ENCODE data around the gene RREB1.
"Not testable (repeated sequence)": the region's sequence is repeated elsewhere in the genome, so short reads cannot be mapped to it uniquely, and the experiment has no call there.

RREB1 gene

DNA sequence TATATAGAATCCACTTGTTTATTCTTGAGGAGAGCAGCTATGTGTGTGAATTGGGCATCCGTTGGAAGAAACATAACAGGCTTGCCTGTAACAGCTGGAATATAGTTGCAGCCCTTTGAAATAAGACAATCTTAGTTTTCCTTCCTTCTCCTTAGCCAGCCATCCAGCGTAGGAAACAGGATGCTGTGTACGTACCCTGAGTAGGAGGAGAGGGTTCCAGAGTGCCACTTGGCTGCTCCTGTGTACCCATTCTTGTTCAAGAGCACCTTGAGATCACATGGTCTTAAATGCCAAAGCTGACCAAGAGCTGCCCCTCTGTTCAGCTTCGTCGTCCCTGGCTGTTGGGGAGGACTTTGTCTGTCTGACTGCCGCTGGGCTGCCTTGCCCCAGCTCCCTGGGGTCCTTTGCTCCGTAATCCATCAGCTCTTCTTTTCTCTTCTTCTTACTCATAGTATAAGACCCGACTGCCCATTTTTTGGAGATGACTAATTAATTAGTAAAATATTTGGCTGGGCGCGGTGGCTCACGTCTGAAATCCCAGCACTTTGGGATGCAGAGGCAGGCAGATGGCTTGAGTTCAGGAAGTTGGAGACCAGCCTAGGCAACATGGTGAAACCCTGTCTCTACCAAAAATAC is 49.0 kb downstream of the RREB1 start:
- no peak for DNase-seq
- in situ Hi-C loops (cut with MboI; ENCODE audit: low pct_unique_long_range_greater_than_20kb, low sequenced_read_pairs), result no loop called here

DNA sequence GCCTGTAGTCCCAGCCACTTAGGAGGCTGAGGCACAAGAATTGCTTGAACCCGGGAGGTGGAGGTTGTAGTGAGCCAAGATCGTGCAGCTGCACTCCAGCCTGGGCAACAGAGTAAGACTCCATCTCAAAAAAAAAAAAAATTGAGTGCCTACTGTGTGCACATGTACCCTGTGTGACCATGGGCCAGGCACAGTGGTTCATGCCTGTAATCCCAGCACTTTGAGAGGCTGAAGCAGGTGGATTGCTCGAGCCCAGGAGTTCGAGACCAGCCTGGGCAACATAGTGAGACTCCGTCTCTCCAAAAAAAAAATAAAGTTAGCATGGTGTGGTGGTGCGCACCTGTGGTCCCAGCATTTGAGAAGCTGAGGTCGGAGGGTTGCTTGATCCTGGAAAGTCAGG is 49.5 kb downstream of the RREB1 start:
- DNase-seq; in situ Hi-C loops (cut with MboI; ENCODE audit: low pct_unique_long_range_greater_than_20kb, low sequenced_read_pairs): not testable (repeated sequence)

DNA sequence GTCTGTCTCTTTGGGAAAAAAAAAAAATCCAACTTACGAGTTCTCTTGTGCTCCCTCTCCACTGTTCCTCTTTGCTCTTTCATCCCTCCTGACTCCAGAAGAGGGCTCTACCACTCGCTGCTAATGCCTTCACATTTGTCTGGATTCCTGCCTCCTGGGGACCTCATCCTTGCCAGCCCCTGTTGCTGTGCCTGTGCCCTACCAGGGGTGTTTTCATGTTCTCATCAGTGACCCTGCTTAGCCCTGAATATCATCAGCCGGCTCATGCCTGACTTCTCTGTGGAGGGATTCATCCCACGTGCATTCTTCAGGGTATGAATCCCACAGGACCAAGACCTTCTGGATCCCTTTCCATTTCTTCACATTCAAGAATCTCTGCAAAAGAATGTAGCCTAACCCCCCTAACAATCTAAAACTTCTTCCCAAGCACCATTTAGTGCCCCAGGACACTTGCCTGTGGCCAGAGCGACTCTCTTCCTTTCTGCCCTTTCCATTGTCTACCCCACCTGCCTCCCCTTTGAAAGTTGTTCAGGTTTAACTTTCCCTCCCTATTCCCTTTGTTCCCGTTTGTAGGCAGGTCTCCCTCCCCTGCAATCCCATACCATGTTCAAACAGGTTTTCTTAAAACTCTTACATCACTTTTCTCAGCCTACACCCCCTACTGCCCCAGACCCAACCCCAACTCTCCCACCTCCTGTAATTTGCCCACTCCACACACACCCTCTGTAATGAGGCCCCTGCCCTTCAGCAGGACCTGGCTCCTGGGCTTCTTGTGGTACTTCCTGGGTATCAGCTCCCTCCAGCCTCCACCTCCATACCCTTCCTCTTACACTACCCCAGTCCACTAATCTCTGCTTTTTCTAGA is 50.2 kb downstream of the RREB1 start:
- in situ Hi-C loops (cut with MboI; ENCODE audit: low pct_unique_long_range_greater_than_20kb, low sequenced_read_pairs), result no loop called here
- DNase-seq, result no peak

DNA sequence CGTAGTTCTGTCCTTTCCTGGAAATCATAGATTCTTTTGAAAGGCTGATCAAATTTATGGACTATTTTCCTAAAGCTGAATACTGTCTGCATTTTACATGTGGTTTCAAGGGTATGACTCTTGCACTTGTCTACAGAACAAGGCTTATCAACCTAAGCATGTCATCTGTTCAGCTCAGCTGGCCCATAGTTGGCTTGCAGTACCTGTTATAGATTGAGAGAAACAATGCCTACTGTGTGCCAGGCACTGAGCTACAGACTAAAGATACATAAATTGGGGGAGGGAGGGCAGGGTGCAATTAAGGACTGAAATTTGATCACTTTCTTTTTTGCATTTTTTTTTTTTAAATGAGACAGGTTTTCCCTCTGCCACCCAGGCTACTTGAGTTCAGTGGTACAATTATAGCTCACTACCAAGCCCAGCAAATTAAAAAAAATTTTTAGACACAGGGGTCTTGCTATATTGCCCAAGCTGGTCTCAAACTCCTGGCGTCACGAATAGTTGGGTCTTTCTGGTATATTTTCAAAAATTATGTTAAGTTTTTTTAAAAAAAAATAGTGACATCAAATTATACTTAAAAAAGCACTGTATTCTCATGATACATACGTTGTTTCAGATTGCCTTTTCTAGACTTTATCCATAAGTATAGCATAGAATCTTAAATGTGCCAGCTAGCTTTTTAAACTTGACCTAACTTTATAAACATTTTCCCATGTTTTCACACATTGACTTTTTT is 52.2 kb downstream of the RREB1 start:
- in situ Hi-C loops (cut with MboI; ENCODE audit: low pct_unique_long_range_greater_than_20kb, low sequenced_read_pairs), result no loop called here
- no peak for DNase-seq

DNA sequence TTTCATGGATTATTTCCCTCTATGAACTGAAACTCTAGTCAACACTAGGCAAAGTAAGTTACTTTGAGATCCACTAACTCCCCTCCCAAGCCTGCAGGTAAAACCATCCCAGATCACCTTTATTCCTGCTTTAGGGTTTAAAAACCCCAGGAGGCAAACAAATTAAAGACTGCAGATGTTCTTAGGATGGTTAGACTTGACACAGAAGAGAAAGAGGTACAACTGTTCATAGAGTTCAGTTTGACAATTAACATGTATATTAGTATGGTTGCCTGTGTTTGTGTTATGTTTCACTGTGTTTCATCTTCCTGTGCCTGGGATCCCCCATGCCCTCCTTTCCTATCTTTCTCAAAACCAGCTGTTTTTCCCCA is 53.5 kb downstream of the RREB1 start:
- no peak for DNase-seq
- in situ Hi-C loops (cut with MboI; ENCODE audit: low pct_unique_long_range_greater_than_20kb, low sequenced_read_pairs), result no loop called here

DNA sequence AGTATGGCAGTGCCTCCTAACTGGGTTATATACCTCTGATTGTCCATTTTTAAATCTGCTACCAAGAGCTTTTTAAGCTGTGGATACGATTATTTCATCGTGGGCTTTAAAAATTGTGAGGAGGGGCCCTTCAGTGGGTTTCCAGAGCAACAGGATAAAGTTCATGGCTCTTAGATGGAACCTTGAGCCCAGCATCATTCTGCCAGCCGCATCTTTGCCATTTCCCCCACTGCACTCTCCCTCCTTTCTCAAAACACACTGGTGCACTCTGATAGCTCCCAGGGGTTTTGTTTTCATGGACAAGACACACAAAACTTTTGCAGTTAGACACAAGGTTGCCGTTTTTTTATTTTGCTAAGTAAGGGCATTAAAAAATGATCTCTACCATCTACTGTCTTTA is 54.1 kb downstream of the RREB1 start:
- no peak for DNase-seq
- in situ Hi-C loops (cut with MboI; ENCODE audit: low pct_unique_long_range_greater_than_20kb, low sequenced_read_pairs), result no loop called here

DNA sequence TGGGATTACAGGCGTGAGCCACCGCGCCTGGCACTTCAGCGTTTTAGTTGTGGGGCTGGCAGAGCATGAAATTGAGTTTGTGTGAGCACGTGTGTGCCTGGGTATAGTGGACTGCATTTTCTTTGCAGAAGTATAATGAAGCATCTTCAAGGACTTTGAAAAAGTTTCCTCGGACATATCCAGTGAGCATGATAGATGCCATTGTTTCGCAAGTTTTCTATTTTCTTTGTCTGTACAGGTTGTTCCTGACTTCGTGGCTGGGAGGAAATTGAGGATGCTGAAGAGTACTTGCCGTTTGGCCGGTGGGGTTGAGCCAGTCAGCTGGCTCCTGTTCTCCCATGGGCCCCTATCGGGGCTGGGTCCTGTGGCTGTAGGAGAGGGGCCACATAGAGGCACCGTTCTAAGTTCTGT is 55.9 kb downstream of the RREB1 start:
- no peak for DNase-seq
- in situ Hi-C loops (cut with MboI; ENCODE audit: low pct_unique_long_range_greater_than_20kb, low sequenced_read_pairs), result no loop called here

DNA sequence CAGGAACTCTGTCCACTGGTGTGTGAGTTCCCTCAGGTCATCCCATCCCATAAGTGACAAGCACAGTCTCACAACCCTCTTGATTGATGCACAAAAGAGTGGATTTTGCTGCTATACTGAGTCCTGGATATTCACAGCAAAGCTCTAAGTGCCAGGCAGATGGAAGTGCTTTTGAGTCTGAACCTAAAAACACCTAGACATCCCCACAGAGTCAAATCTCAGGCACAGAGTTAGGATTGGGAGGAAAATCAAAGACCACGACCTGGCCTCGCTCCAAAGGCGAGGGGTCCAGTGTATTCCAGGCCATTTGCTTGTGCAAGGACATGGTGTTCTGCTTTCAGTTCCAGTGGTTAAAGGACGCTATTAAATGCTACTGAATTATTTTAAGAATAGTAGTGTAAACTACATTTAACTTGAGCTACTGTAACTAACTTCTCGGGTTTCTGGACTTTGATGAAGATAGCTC is 56.8 kb downstream of the RREB1 start:
- in situ Hi-C loops (cut with MboI; ENCODE audit: low pct_unique_long_range_greater_than_20kb, low sequenced_read_pairs), result no loop called here
- DNase-seq, result no peak

DNA sequence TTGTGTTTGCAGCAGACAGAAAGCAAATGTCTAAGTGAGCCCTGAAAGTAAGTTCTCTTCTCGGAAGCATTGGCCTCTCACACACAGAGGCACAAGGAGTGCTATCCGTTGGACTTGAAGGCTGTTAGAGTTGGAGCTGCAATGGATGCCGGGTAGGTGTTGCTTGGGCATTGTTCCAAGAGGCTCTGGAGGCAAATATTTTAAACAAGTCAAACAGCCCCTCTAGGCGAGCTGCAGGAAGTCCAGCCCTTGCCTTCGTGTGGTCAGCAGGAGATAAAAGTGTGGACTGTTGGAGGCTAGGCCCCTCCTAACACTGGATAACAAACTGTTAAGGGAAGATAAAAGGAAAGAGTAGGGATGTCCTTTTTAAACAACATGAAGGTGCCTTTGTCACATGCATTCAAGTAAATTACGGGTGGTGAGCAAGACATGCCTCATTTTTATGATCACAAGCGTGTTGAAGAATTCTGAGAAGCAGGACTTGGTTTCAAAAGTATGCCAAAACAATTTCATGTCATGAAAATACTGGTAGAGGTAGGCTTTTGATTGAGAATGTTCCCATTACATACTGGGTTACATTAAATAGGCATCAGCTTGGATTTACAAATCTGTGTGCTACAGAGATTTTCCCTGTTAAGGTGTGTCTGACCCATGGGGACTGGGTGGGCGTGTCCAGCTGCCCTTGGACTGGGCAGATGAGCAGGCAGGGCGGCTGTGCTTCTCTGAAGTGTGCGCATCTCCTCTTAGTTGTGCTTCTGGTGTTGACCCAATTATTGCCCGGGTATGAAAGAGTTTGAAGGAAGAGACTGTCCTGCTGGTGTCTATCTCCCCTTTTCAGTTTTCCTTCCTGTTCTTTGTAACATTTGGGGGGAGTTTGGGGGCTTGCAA is 57.5 kb downstream of the RREB1 start:
- in situ Hi-C loops (cut with MboI; ENCODE audit: low pct_unique_long_range_greater_than_20kb, low sequenced_read_pairs), result no loop called here
- no peak for DNase-seq

DNA sequence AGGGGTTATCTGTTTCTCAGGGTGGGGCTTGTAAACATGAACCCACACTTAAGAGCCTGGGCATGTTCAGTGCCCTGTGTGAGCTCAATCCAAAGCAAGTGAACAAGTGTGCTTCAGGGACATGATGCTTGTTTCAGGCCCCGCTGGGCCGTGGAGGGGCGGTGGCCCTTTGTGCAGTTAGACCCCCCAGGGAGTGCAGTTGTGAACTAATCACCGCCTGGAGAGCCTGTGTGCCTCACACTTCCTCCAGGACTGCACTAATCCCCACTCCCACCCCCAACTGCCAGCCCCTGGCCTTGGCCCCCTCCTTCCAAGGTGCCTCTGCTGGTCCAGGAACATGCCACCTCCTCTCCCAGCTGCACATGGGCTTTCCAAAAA is 58.1 kb downstream of the RREB1 start:
- no peak for DNase-seq
- in situ Hi-C loops (cut with MboI; ENCODE audit: low pct_unique_long_range_greater_than_20kb, low sequenced_read_pairs), result no loop called here

DNA sequence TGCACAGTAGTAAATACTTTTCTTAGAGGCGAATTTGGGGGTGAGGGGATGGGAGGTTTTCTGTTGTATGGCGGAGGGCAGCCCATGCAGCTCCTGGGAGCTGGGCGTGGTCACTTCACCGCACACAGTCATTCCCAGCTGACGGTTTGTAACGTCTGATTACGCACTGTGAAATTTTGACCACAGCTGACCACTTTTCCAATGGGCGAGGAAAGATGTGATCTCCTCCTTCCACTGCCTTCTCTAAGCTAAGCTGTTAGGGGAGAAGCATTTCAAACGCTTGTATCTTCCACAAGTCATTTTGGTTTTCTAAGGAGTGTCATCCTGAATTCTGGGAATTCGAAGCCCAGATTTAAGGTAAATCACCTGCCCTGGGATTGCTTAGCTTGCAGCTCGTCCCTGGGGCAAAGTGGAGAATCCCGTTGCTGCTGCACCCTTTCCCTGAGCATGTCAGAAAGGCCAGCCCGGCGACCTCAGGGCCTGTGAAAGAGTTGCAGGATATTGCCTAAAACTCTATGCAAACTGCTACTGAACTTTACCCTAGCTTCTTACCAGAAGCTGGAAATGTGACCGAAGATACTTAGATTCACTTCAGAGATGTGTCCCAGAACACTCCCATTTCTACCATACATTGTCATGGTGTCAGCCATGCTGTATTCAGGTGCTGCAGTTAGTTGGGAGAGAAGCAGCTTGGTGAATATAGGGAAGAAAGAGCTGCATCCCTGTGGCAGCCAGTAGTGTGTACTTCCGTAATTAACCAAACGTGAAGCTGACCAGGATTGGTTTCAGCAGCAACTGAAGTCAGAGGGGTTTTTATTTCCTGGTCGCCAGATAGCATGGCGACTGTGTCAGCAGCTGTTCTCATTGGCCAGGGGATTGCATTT is 58.9 kb downstream of the RREB1 start:
- no peak for DNase-seq
- in situ Hi-C loops (cut with MboI; ENCODE audit: low pct_unique_long_range_greater_than_20kb, low sequenced_read_pairs), result no loop called here

DNA sequence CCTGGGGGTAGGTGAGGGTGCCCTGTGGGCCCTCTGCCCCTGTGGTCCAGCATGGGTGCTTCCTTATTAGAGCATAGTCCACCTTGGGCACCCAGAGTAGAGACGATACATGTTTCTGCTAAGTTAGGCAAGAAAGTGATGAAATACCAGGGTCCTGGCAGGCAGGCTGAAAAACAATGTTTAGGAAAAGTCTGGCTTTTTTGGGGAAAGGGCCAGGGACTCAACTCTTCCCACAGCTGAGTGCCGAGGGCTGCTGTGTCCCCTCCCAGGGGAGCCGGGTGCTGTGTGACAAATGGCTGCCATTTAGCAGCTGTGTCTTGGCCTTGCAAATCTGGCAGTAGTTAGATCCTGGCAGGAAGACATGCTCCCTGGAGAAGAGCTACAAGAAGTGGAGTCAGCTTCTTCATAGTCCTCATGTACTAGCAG is 61.5 kb downstream of the RREB1 start:
- no peak for DNase-seq

DNA sequence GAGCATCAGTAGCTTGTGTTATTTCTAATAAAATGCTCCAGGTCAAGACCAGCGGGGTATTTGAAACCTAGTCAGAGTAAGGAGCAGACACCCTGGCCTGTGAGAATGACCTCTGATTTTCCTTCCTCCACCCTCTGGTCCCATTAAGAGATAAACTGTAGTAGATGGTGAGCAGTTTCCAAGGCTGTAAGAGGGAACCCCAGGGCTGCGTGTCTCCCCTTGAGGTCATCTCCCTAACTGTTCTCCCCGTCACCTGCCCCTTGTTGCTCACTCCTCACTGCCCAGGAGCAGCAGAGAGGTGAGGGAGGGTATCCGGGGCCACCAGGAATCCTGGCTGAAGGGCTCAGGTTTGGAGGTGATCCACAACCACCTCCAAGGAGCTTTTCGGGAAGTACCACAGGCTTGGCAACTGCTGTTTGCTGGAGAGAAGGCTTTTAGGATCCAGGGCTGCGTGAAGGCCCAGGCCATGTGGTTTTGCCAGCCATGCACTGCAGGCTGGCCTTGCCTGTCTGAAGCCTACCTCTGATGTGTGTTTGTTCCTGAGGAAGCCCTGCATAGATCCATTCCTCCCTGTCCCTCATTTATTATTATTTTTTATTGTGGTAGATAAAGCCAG is 62.5 kb downstream of the RREB1 start:
- DNase-seq, result no peak

More for the DNA sequence above, 61.5 kb downstream of the RREB1 start:
- in situ Hi-C loops (cut with MboI; ENCODE audit: low pct_unique_long_range_greater_than_20kb, low sequenced_read_pairs), result no loop called here

DNA sequence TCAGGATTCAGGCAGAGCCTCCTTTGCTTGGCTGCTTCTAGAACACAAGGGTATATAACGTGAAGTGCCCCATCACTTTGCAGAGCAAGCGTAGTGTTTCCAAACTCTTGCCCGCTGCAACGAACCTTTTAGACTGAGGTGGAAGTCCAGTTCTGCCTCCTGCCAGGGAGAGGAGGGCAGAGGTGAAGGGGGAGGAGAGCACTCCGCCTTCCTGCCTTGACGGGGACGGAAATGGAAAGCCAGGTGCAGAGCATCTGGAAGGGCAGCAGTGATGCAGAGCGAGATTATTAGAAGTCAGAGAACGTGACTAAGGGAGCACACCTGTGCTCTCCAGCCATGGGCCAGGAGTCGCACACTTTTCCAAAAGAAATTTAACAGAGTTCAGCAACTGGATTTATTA is 63.4 kb downstream of the RREB1 start:
- in situ Hi-C loops (cut with MboI; ENCODE audit: low pct_unique_long_range_greater_than_20kb, low sequenced_read_pairs), result no loop called here
- no peak for DNase-seq

More for the DNA sequence above, 62.5 kb downstream of the RREB1 start:
- in situ Hi-C loops (cut with MboI; ENCODE audit: low pct_unique_long_range_greater_than_20kb, low sequenced_read_pairs), result no loop called here

DNA sequence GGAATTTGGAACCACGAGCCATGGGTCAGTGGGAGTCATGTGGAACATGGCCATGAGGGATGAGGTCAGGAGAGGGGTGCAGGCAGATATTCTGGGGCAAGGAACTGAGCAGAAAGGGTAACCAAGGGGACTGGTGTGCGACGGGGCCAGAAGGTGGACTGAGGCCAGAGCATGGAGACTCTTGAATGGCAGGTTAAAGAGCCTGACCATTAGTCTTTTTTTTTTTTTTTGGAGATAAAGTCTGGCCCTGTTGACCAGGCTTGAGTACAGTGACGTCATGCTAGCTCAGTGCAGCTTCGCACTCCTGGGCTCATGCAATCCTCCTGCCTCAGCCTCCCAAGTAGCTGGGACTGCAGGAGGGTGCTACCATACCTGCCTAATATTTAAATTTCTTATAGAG is 64.0 kb downstream of the RREB1 start:
- DNase-seq, result no peak
- in situ Hi-C loops (cut with MboI; ENCODE audit: low pct_unique_long_range_greater_than_20kb, low sequenced_read_pairs), result no loop called here

DNA sequence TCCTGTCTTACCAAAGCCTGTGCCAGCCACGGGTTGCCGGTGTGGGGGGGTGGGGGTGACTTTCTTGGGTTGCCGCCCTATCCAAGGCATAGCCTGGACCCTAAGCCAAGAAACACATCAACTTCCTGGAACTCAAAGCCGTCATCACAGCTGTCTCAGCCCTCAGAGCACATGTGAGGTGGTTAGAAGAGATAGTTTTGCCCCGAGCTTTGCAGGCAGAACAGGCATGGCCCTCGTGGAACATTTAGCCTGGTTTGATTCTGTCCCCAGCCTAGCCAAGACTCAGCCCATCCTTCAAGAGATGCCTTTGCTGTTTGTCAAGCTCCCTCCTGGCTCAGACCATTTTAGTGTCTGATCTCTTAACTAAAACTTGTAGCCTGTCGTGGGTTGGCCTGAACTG is 64.9 kb downstream of the RREB1 start:
- DNase-seq, result no peak
- in situ Hi-C loops (cut with MboI; ENCODE audit: low pct_unique_long_range_greater_than_20kb, low sequenced_read_pairs), result no loop called here

DNA sequence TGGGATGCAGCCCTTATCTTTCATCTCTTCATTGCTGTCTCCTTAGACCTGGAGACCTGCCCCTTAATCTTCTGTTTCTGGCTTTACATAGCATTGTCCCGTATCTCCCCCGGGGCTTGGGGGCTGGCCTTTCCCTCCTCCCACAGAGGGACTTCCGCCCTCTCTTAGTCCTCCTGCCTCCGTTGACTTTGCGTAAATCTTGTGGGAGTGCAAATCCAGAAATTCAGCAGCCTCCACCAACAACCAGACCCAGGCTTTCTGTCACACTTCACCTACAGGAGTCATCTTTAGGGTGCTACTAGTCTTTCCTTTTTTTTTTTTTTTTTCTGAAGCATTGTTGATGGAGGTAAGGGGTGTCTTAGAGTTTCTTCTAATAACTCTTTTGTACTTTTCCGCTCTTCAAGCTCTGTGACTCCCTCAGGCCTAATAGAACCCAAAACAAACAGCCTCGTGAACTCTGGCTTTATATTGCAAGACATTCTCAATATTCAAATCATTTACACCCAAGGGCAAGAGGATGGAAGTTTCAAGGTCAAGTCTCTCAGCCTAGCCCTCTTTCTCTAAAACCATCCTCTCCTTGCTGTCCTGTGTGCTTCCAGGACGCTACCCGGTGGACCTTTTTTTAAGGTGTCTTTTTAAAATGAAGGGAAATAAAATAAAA is 66.2 kb downstream of the RREB1 start:
- in situ Hi-C loops (cut with MboI; ENCODE audit: low pct_unique_long_range_greater_than_20kb, low sequenced_read_pairs), result no loop called here
- DNase-seq, result no peak
